Erythroblast (primary cell): ENCODE results near the gene CC2D1A.

Experiments
- GATA1 ChIP-seq: IDR thresholded peaks from 2 replicates; pipeline ENCODE4 v1.6.1; 2011; ENCODE audit warnings: low read depth, mild to moderate bottlenecking, control low read depth, low read length, moderate library complexity
- POLR2A ChIP-seq: IDR thresholded peaks from 2 replicates; pipeline ENCODE4 v1.6.1; 2011; ENCODE audit warnings: mild to moderate bottlenecking, low read length

DNA sequence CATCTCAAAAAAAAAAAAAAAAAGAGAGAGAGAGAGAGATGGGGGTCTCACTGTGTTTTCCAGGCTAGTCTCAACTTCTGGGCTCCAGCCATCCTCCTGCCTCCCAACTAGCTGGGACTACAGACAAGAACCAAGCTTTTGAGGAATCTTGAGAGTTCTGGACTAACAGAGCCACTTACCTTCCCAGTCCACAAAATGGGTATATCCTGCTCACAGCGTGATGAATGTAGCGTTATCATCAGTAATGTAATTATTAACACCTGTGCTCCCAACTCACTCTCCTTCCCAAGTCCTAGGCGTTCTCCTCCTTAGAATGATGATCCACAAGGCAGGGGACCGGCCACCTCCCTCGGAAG lies 33.7 kb upstream of the CC2D1A start:
- TF ChIP-seq POLR2A (no peak), GATA1 (no peak)
